Superior temporal gyrus (tissue), 1 donor: ENCODE results near the gene MICOS13.

Experiments
- DNase-seq: peaks from one replicate; pipeline ENCODE4 v3.0.0-alpha.2; 2016; ENCODE audit errors: extremely low spot score

MICOS13 gene

GRCh38 chr19:5628461-5628860 is 51.9 kb downstream of the MICOS13 start:
- no peak for DNase-seq
